SU-DHL-6 (cell line): Measurements from ENCODE around the gene ADAMTS14.

Experiments
- H2AFZ ChIP-seq: fragments of 200-600 bp; sonication (generic); 2 replicates; pipeline ENCODE4 v1.6.1; 2014; ENCODE audit warnings: low read depth, mild to moderate bottlenecking, moderate library complexity, mixed read lengths, antibody characterized with exemption, low read length; ENCODE audit not compliant: severe bottlenecking
- H3F3A ChIP-seq: fragments of 200-600 bp; shearing (Covaris generic); 2 replicates; pipeline ENCODE4 v1.6.0; 2016; ENCODE audit warnings: antibody characterized with exemption, mild to moderate bottlenecking; ENCODE audit not compliant: insufficient read depth
- H3K27ac ChIP-seq: fragments of 200-600 bp; sonication (generic); 2 replicates; pipeline ENCODE4 v1.5.1; 2016; ENCODE audit warnings: low read depth, mild to moderate bottlenecking, low read length, moderate library complexity, mixed read lengths
- H3K27me3 ChIP-seq: fragments of 200-600 bp; sonication (generic), shearing (Covaris generic); 2 replicates; pipeline ENCODE4 v1.6.0; 2014; ENCODE audit warnings: mild to moderate bottlenecking, low read length
- H3K36me3 ChIP-seq: fragments of 200-600 bp; sonication (generic); 2 replicates; pipeline ENCODE4 v1.6.1; 2014; ENCODE audit warnings: mild to moderate bottlenecking, low read length, mixed read lengths
- H3K4me2 ChIP-seq: fragments of 300-600, 200-600 bp; shearing (Covaris generic), sonication (generic); 2 replicates; pipeline ENCODE4 v1.6.0; 2014; ENCODE audit warnings: low read length, low read depth, mild to moderate bottlenecking; ENCODE audit not compliant: poor library complexity, severe bottlenecking
- H3K4me3 ChIP-seq: fragments of 200-600 bp; sonication (generic); 2 replicates; pipeline ENCODE4 v1.5.1; 2014; ENCODE audit warnings: antibody characterized with exemption, low read length, mild to moderate bottlenecking, mixed read lengths; ENCODE audit not compliant: insufficient read depth, poor library complexity, severe bottlenecking
- H3K79me2 ChIP-seq: fragments of 200-600 bp; sonication (generic); 2 replicates; pipeline ENCODE4 v1.6.1; 2014; ENCODE audit warnings: mild to moderate bottlenecking, low read length, moderate library complexity; ENCODE audit not compliant: insufficient read depth
- H3K9ac ChIP-seq: fragments of 200-600 bp; sonication (generic); 2 replicates; pipeline ENCODE4 v1.7.0; 2014; ENCODE audit warnings: mild to moderate bottlenecking, low read length
- H3K9me2 ChIP-seq: fragments of 200-600 bp; sonication (generic); replicated peaks from 2 replicates; pipeline ENCODE4 v1.6.1; 2014; ENCODE audit warnings: low read length; ENCODE audit not compliant: insufficient read depth
- H3K9me3 ChIP-seq: fragments of 200-600 bp; sonication (generic); 2 replicates; pipeline ENCODE4 v1.6.1; 2014; ENCODE audit warnings: low read length, mixed read lengths; ENCODE audit not compliant: insufficient read depth
- H4K20me1 ChIP-seq: fragments of 200-600 bp; sonication (generic); 2 replicates; pipeline ENCODE4 v1.6.1; 2014; ENCODE audit warnings: low read depth, mild to moderate bottlenecking, antibody characterized with exemption, low read length, moderate library complexity, mixed read lengths
- EZH2phosphoT487 ChIP-seq: fragments of 200-600 bp; sonication (generic), shearing (Covaris generic); conservative IDR thresholded peaks from 2 replicates; pipeline ENCODE4 v1.6.1; 2018; ENCODE audit warnings: mild to moderate bottlenecking, antibody characterized with exemption, low read length, moderate library complexity, mixed read lengths
- TF ChIP-seq, protein P1 (sequence below): fragments of 200-600 bp; sonication (generic); IDR thresholded peaks from one replicate; pipeline ENCODE4 v1.5.1; 2017; ENCODE audit warnings: antibody characterized with exemption, mild to moderate bottlenecking, low read length, moderate library complexity; ENCODE audit not compliant: insufficient read depth, poor library complexity, severe bottlenecking

The ADAMTS14 gene

DNA sequence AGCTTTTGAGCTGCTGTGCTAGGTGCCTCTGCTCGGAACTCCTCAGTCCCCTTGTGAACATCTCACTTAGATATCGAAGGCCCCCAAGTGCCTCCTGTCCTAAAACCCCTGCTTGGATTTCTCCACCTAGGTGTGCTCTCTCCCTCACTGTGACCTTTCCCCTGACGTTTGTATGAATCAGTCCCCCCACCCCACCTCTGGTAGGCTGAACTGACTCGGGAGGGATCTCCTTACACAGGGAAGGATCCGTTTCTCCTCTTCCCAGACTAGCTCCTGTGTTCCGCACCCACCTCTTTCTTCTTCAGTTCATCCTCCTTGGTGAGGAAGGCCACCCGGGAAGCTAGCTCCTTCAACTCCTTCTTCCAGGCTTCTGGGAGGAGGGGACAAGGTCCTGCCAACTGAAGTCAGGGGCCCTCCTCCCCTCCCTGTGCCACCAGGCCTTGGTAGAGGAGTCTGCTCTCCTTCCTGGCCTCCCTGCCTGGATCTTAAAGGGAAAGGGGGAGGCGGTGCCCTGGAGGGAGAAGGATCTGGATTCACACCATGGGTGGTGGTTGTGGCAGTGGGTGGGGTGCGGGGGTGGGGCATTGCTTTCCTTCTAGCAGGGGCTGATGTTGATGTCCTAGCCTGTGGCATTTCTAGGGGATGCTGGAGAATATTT lies 106.1 kb downstream of the ADAMTS14 start:
- Histone ChIP-seq H3K36me3 (no peaks in the 10 kb centered on the region), H3F3A (no peaks in the 10 kb centered on the region), H3K9me2 (no peaks in the 10 kb centered on the region), H3K27ac (no peak overlapping the region), H3K4me3 (no peak overlapping the region), H3K4me2 (no peak overlapping the region), H2AFZ (no peak overlapping the region), H3K9ac (no peak overlapping the region), H3K27me3 (no peaks in the 10 kb centered on the region), H3K9me3 (no peaks in the 10 kb centered on the region), H4K20me1 (no peaks in the 10 kb centered on the region), H3K79me2 (no peaks in the 10 kb centered on the region)
- TF ChIP-seq, protein P1, sequence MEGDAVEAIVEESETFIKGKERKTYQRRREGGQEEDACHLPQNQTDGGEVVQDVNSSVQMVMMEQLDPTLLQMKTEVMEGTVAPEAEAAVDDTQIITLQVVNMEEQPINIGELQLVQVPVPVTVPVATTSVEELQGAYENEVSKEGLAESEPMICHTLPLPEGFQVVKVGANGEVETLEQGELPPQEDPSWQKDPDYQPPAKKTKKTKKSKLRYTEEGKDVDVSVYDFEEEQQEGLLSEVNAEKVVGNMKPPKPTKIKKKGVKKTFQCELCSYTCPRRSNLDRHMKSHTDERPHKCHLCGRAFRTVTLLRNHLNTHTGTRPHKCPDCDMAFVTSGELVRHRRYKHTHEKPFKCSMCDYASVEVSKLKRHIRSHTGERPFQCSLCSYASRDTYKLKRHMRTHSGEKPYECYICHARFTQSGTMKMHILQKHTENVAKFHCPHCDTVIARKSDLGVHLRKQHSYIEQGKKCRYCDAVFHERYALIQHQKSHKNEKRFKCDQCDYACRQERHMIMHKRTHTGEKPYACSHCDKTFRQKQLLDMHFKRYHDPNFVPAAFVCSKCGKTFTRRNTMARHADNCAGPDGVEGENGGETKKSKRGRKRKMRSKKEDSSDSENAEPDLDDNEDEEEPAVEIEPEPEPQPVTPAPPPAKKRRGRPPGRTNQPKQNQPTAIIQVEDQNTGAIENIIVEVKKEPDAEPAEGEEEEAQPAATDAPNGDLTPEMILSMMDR = no peak
- no peak for TF ChIP-seq EZH2phosphoT487

DNA sequence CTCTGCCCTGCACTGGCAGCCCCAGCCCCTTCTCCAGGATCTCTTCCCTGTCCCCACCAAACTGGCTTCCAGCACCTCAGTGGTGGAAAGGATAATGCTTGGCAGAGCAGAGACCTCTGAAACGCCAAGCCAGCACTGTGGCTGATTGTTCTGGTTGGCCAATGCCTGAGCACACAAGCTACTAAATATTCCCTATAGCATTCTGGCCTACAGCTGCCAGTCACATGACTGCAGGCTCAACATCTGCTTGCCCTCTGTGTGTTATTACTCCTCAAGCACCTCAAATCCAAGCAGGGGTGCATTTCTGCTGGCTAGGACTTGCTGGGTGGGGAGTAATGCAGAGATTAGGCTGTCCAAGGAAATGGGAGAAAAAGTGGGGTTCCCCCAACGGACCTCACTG lies 106.8 kb downstream of the ADAMTS14 start:
- H3K9me2 ChIP-seq = no peaks in the 10 kb centered on the region
- H3F3A ChIP-seq = no peaks in the 10 kb centered on the region
- H3K27me3 ChIP-seq = no peaks in the 10 kb centered on the region
- H3K9me3 ChIP-seq = no peaks in the 10 kb centered on the region
- H3K4me3 ChIP-seq = no peak overlapping the region
- H3K36me3 ChIP-seq = no peaks in the 10 kb centered on the region
- no peak for TF ChIP-seq EZH2phosphoT487
- TF ChIP-seq, protein P1 = no peak
- no peak overlapping the region for H2AFZ ChIP-seq
- no peaks in the 10 kb centered on the region for H4K20me1 ChIP-seq
- H3K9ac ChIP-seq = no peak overlapping the region
- H3K4me2 ChIP-seq = no peak overlapping the region
- no peak overlapping the region for H3K27ac ChIP-seq
- no peaks in the 10 kb centered on the region for H3K79me2 ChIP-seq

DNA sequence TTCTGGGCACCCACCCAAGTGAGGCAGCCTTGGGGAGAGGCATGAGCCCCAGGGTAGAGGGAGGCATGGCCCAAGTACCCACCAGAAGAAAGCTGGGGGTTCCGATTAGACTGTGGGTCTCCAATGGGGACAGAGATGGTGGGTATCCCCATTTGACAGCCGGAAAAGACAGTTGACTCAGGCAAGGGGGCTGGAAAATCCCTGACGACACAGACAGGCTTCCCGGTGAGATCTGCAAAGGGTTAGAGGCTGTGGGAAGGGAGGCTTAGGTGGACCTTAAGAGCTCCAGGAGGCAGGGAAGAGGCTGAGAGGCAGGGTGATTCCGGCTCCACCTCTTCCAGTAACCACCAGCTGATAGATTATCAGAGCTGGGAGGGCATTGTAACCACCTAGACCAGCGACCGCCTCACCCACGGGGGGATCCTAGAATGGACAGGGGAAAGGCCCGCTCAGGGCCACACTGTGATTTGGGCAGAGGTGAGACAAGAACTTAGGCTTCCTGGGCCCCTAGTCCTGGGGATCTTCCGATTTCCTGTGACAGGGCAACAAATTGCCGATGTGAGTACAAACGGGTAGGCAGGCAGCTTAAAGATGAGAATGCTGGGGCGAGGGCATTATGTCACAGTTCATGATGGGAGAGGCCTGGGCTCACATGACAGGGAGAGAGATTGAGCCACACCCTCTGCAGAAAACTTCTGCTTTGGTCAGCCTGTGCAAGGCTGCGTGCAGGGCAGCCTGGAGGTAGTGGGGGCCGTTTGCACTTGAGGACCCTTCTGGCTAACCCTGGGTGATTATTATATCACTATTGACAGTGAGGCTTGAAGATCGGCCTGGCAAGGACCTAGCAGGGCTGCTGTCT lies 107.4 kb downstream of the ADAMTS14 start:
- Histone ChIP-seq H3K36me3 (no peaks in the 10 kb centered on the region), H3K4me2 (no peak overlapping the region), H4K20me1 (no peaks in the 10 kb centered on the region), H3K79me2 (no peaks in the 10 kb centered on the region), H3K27ac (no peak overlapping the region), H3K27me3 (no peaks in the 10 kb centered on the region), H3K9me2 (no peaks in the 10 kb centered on the region), H3K4me3 (no peak overlapping the region), H3K9me3 (no peaks in the 10 kb centered on the region), H3F3A (no peaks in the 10 kb centered on the region), H2AFZ (no peak overlapping the region), H3K9ac (no peak overlapping the region)
- TF ChIP-seq EZH2phosphoT487 = no peak
- TF ChIP-seq, protein P1 = no peak
